ENCODE measurements around the gene LPA. TPM values are rescaled to one million over a fixed set of nuclear protein-coding genes. Genes with fewer than 3 reads are reported as not detected.

The LPA gene
- total and polyA plus RNA-seq, 2 of the 13 experiments (the other 11 are each of a cell fraction or from before 2014, with no cell fraction given), result not detected

GRCh38 chr6:160667639-160668481 is 3.8 kb upstream of the LPA start (continued):
- TF ChIP-seq TFE3 (CRISPR knock-in tag; IDR thresholded peaks at IDR 0.05), result no peak
- TF ChIP-seq HIC2 (CRISPR knock-in tag; IDR thresholded peaks at IDR 0.05; ENCODE audit: low read depth), result no peak
- TF ChIP-seq ZNF768 (CRISPR knock-in tag; IDR thresholded peaks at IDR 0.05), result no peak
- no peak for TF ChIP-seq HDAC6 (IDR thresholded peaks at IDR 0.05; ENCODE audit: low read depth, low read length)
- no peak for TF ChIP-seq ZNF256 (CRISPR knock-in tag; conservative IDR thresholded peaks at IDR 0.05)
- no peak for TF ChIP-seq SMARCE1 (IDR thresholded peaks at IDR 0.05; ENCODE audit: borderline replicate concordance)
- TF ChIP-seq ZNF629 (CRISPR knock-in tag; conservative IDR thresholded peaks at IDR 0.05), result no peak
- no peak for TF ChIP-seq BATF2 (CRISPR knock-in tag; IDR thresholded peaks at IDR 0.05)
- TF ChIP-seq SRSF1 (optimal IDR thresholded peaks at IDR 0.05; ENCODE audit: low read depth, low read length), result no peak
- TF ChIP-seq ZNF569 (CRISPR knock-in tag; IDR thresholded peaks at IDR 0.05; ENCODE audit: borderline replicate concordance), result no peak
- no peak for TF ChIP-seq RNF2 (conservative IDR thresholded peaks at IDR 0.05; ENCODE audit: low read depth)
- no peak for TF ChIP-seq MAX (IDR thresholded peaks at IDR 0.05)
- TF ChIP-seq TGIF2 (CRISPR knock-in tag; IDR thresholded peaks at IDR 0.05), result no peak
- no peak for TF ChIP-seq ZNF101 (CRISPR knock-in tag; IDR thresholded peaks at IDR 0.05; ENCODE audit: borderline replicate concordance, low read depth)
- no peak for TF ChIP-seq ZFP37 (CRISPR knock-in tag; IDR thresholded peaks at IDR 0.05; ENCODE audit: borderline replicate concordance)
- TF ChIP-seq ZSCAN25 (CRISPR knock-in tag; IDR thresholded peaks at IDR 0.05), result 0 out of 2 replicates have a peak, but pooled peaks have one; percentile 45
- no peak for TF ChIP-seq MXD4 (CRISPR knock-in tag; IDR thresholded peaks at IDR 0.05)
- TF ChIP-seq ZBTB10 (CRISPR knock-in tag; IDR thresholded peaks at IDR 0.05; ENCODE audit: borderline replicate concordance), result no peak
- TF ChIP-seq THRA (CRISPR knock-in tag; IDR thresholded peaks at IDR 0.05; ENCODE audit: borderline replicate concordance), result no peak
- no peak for TF ChIP-seq NFYC (CRISPR knock-in tag; IDR thresholded peaks at IDR 0.05)
- no peak for TF ChIP-seq TAF1 (CRISPR knock-in tag; IDR thresholded peaks at IDR 0.05)
- no peak for TF ChIP-seq ARHGAP35 (CRISPR knock-in tag; IDR thresholded peaks at IDR 0.05; ENCODE audit: borderline replicate concordance)
